HFF-Myc (cell line): ENCODE data around the gene TTC3.
"Not testable (repeated sequence)": the region's sequence is repeated elsewhere in the genome, so short reads cannot be mapped to it uniquely, and the experiment has no call there.

Source experiments
- DNase-seq: peaks from one replicate; pipeline ENCODE4 v3.0.0-alpha.2; 2011; ENCODE audit warnings: low read depth; ENCODE audit errors: extremely low read depth
- H3K4me3 ChIP-seq: replicated peaks from 2 replicates; pipeline ENCODE4 v1.5.1; 2011; ENCODE audit warnings: low read depth, mild to moderate bottlenecking, control low read depth, low read length
- CTCF ChIP-seq: IDR thresholded peaks from 2 replicates; pipeline ENCODE4 v1.5.1; 2012; ENCODE audit warnings: mild to moderate bottlenecking, low read depth, low read length, control low read depth; ENCODE audit errors: missing control alignments

Gene TTC3

GRCh38 chr21:37072988-37073416, at the start of gene TTC3, which contains the start of gene PIGP:
TTC3 (plus strand) TSS chr21:37073254; CDS start chr21:37087258, 14,004 bp downstream.
PIGP (minus strand) TSS chr21:37073071; CDS start chr21:37072515, 556 bp downstream.
- H3K4me3 ChIP-seq = peak within 1 kb of the TSS; percentile 94
- peak; percentile 67 for DNase-seq
- no peak for TF ChIP-seq CTCF

GRCh38 chr21:37026499-37026898, 46.6 kb upstream of the TTC3 start:
- no peak for TF ChIP-seq CTCF
- no peak for DNase-seq
- no peak overlapping the region for H3K4me3 ChIP-seq

GRCh38 chr21:37028570-37028969, 44.5 kb upstream of the TTC3 start:
- no peak overlapping the region for H3K4me3 ChIP-seq
- TF ChIP-seq CTCF = no peak
- no peak for DNase-seq

- no peak overlapping the region for H3K4me3 ChIP-seq
- no peak for TF ChIP-seq CTCF
- no peak for DNase-seq
Measured at GRCh38 chr21:37030864-37031263, 42.2 kb upstream of the TTC3 start.

GRCh38 chr21:37032293-37032692, 40.8 kb upstream of the TTC3 start:
- H3K4me3 ChIP-seq = no peak overlapping the region
- TF ChIP-seq CTCF = no peak
- no peak for DNase-seq

- no peak overlapping the region for H3K4me3 ChIP-seq
- no peak for TF ChIP-seq CTCF
- peak; percentile 27 for DNase-seq
Measured at GRCh38 chr21:37032877-37033471, 40.1 kb upstream of the TTC3 start.

GRCh38 chr21:37034394-37034793, 38.7 kb upstream of the TTC3 start:
- not testable (repeated sequence) for DNase-seq

More at GRCh38 chr21:37034394-37034793, 38.7 kb upstream of the TTC3 start:
- H3K4me3 ChIP-seq = not testable (repeated sequence)
